ENCODE results near the gene MAP4K4. TPM values are rescaled to one million over a fixed set of nuclear protein-coding genes. Genes with fewer than 3 reads are reported as not detected.

The MAP4K4 gene
- total and polyA plus RNA-seq, 2 experiments from 2014 or later = 20.3 to 115 TPM

DNA sequence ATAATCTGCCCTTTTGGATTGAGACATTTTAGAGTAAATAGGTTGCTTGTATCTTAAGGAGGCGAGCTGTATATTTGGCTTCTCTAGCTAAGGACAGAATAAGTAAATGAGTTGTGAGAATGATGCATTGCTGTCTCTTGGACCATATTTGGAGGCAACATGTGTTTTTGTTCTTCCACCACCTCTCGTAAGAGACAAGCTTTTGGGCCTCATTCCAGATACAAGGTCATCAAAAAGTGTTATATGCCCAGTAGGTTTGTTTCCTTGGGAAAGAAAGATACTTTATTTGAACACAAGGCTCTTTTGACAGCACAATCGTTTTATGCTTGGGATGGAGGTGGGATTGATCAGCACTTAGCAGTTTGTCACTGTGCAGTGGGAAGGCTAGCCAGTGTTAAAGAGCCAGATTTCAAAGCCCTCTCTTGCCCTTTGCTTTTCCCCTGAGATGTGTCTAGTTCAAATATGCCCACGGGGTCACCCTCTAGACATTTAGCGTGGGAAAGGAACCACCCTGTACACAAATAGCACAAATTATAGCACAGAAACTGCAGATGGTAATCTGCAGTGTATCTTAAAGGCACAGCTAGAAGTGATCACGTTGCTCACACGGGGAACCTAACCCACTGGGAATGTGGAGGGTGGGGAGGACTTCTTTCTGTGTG is 131.3 kb downstream of the MAP4K4 start:
- in situ Hi-C loops (cut with MboI) = loop anchor here (25.0 kb wide), 1 partner anchor 317 kb away; no protein-coding TSS in a partner anchor
- DNase-seq = peak; percentile 68
- H4K20me1 ChIP-seq (ENCODE audit: insufficient read depth) = peaks cover 3% of the 10 kb centered on the region; the same call in 1 of the 2 replicates

DNA sequence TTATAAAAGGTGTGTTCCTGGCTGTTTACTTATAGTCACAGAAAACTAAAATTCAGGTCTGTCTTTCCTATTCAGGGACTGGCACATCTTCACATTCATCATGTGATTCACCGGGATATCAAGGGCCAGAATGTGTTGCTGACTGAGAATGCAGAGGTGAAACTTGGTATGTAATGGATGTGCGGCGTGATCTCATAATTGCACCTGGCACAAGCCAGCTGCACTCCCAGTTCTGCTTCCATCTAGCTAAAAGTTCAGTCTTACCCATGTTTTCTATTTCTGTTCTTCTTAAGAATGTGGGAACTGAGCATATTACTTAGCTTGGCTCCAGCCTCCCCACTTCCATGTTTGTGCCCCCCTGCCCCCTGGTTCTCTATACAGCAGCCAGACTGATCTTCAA is 131.9 kb downstream of the MAP4K4 start:
- peaks cover 3% of the 10 kb centered on the region; the same call in 1 of the 2 replicates for H4K20me1 ChIP-seq (ENCODE audit: insufficient read depth)
- in situ Hi-C loops (cut with MboI) = loop anchor here (25.0 kb wide), 1 partner anchor 317 kb away; no protein-coding TSS in a partner anchor
- H3K79me2 ChIP-seq (ENCODE audit: insufficient read depth) = peaks cover 96% of the 10 kb centered on the region
- peaks cover 32% of the 10 kb centered on the region for H3K36me3 ChIP-seq (ENCODE audit: low read depth)
- no peak overlapping the region for H3K4me3 ChIP-seq
- no peak overlapping the region; the same call in 1 of the 2 replicates for H3K9ac ChIP-seq
- no peaks in the 10 kb centered on the region for H3K9me2 ChIP-seq (ENCODE audit: insufficient read depth)
- TF ChIP-seq EZH2phosphoT487 (IDR thresholded peaks at IDR 0.05; ENCODE audit: insufficient read depth, low read depth) (no peak), EZH2 (IDR thresholded peaks at IDR 0.05; ENCODE audit: insufficient read depth, poor library complexity, severe bottlenecking) (no peak)
- H3K27ac ChIP-seq = peak overlapping the region; percentile 81
- DNase-seq = no peak
- WGBS, 2 experiments (ENCODE audit: low coverage in 1 of 2, low lambda C conversion rate in 2 of 2, missing lambda C conversion rate in 2 of 2) = 71 to 87% methylated on average over 3 of the region's 3 CpGs
- H3K4me1 ChIP-seq (ENCODE audit: insufficient read depth) = peaks cover 70% of the 10 kb centered on the region
- H3F3A ChIP-seq (ENCODE audit: insufficient read depth) = peaks cover 82% of the 10 kb centered on the region
- no peaks in the 10 kb centered on the region for H3K27me3 ChIP-seq (replicated peaks; ENCODE audit: insufficient read depth)
- H2AFZ ChIP-seq = no peak overlapping the region
- H3K4me2 ChIP-seq (ENCODE audit: unreplicated experiment) = no peak overlapping the region
- H3K9me3 ChIP-seq (ENCODE audit: low read depth) = no peaks in the 10 kb centered on the region

More for the DNA sequence above, 131.3 kb downstream of the MAP4K4 start:
- Histone ChIP-seq H3K27me3 (replicated peaks; ENCODE audit: insufficient read depth) (no peaks in the 10 kb centered on the region), H3K79me2 (ENCODE audit: insufficient read depth) (peaks cover 95% of the 10 kb centered on the region), H3K4me1 (ENCODE audit: insufficient read depth) (peaks cover 74% of the 10 kb centered on the region), H2AFZ (no peak overlapping the region), H3K4me2 (ENCODE audit: unreplicated experiment) (peak overlapping the region; percentile 5), H3K4me3 (no peak overlapping the region), H3K9ac (peak overlapping the region; percentile 31; the same call in 1 of the 2 replicates), H3K9me2 (ENCODE audit: insufficient read depth) (no peaks in the 10 kb centered on the region), H3K9me3 (ENCODE audit: low read depth) (no peaks in the 10 kb centered on the region), H3K27ac (peak overlapping the region; percentile 81), H3K36me3 (ENCODE audit: low read depth) (peaks cover 29% of the 10 kb centered on the region), H3F3A (ENCODE audit: insufficient read depth) (peaks cover 83% of the 10 kb centered on the region)
- 20 to 25% methylated on average over 7 of the region's 7 CpGs for WGBS, 2 experiments (ENCODE audit: low coverage in 1 of 2, low lambda C conversion rate in 2 of 2, missing lambda C conversion rate in 2 of 2)
- TF ChIP-seq EZH2phosphoT487 (IDR thresholded peaks at IDR 0.05; ENCODE audit: insufficient read depth, low read depth) (no peak), EZH2 (IDR thresholded peaks at IDR 0.05; ENCODE audit: insufficient read depth, poor library complexity, severe bottlenecking) (no peak)

DNA sequence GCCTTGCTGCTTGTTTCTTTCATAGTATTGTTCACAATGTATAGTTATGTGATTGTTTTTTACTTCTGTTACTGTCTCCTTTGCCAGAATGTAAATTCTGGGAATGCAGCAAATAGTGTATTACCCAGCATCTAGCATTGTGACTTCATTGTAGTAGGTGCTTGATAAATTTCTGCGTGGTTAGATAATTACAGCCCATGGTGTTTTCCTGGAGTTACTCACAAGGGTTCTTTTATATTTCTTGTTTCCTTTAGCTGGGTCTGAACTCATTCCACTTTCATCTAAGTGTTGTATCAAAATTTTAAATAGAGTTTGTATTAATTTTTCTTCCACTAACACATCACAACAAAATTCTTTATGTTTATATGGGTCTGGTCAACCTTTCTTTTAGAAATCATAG is 132.6 kb downstream of the MAP4K4 start:
- no peak overlapping the region for H3K4me2 ChIP-seq (ENCODE audit: unreplicated experiment)
- no peaks in the 10 kb centered on the region for H3K27me3 ChIP-seq (replicated peaks; ENCODE audit: insufficient read depth)
- H4K20me1 ChIP-seq (ENCODE audit: insufficient read depth) = peaks cover 3% of the 10 kb centered on the region; the same call in 1 of the 2 replicates
- peaks cover 39% of the 10 kb centered on the region for H3K36me3 ChIP-seq (ENCODE audit: low read depth)
- H3K4me3 ChIP-seq = no peak overlapping the region
- H3K9ac ChIP-seq = peak overlapping the region; percentile 23; the same call in 1 of the 2 replicates
- in situ Hi-C loops (cut with MboI) = loop anchor here (5.0 to 25.0 kb wide), 2 partner anchors 133 to 318 kb away; partner anchors contain the start of gene MAP4K4
- TF ChIP-seq EZH2 (IDR thresholded peaks at IDR 0.05; ENCODE audit: insufficient read depth, poor library complexity, severe bottlenecking) (no peak), EZH2phosphoT487 (IDR thresholded peaks at IDR 0.05; ENCODE audit: insufficient read depth, low read depth) (no peak)
- no peak overlapping the region for H2AFZ ChIP-seq
- peaks cover 62% of the 10 kb centered on the region for H3K4me1 ChIP-seq (ENCODE audit: insufficient read depth)
- peak overlapping the region; percentile 81 for H3K27ac ChIP-seq
- 94 to 100% methylated on average over 1 of the region's 1 CpG for WGBS, 2 experiments (ENCODE audit: low coverage in 1 of 2, low lambda C conversion rate in 2 of 2, missing lambda C conversion rate in 2 of 2)
- peaks cover 82% of the 10 kb centered on the region for H3F3A ChIP-seq (ENCODE audit: insufficient read depth)
- DNase-seq = no peak
- no peaks in the 10 kb centered on the region for H3K9me2 ChIP-seq (ENCODE audit: insufficient read depth)
- no peaks in the 10 kb centered on the region for H3K9me3 ChIP-seq (ENCODE audit: low read depth)
- peaks cover 96% of the 10 kb centered on the region for H3K79me2 ChIP-seq (ENCODE audit: insufficient read depth)

DNA sequence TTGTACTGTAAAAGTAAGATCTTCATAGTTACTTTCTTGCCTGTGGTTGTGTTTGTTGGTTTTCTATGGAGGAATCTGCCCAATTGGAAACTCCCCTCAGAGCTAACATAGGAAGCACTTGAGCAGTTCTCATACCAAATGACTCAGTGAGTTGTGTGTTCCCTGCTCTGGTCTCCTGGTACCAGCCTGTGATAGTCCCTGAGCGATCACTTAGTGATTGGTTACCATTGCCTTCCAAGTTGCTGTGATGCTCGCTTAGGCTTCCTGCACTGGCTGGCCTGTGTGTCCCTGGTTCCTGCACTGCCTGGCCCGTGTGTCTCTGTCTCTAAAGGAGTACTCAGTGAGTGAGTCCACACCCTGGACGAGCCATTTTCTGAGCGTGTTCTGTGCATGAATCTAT is 133.0 kb downstream of the MAP4K4 start:
- H3K9me3 ChIP-seq (ENCODE audit: low read depth) = no peaks in the 10 kb centered on the region
- H3K27me3 ChIP-seq (replicated peaks; ENCODE audit: insufficient read depth) = no peaks in the 10 kb centered on the region
- H3K4me1 ChIP-seq (ENCODE audit: insufficient read depth) = peaks cover 58% of the 10 kb centered on the region
- peak overlapping the region; percentile 23 for H3K9ac ChIP-seq
- H3K9me2 ChIP-seq (ENCODE audit: insufficient read depth) = no peaks in the 10 kb centered on the region
- H3F3A ChIP-seq (ENCODE audit: insufficient read depth) = peaks cover 83% of the 10 kb centered on the region
- H3K27ac ChIP-seq = peak overlapping the region; percentile 81
- DNase-seq = peak; percentile 79
- H3K36me3 ChIP-seq (ENCODE audit: low read depth) = peaks cover 39% of the 10 kb centered on the region
- H3K4me3 ChIP-seq = no peak overlapping the region
- peaks cover 96% of the 10 kb centered on the region for H3K79me2 ChIP-seq (ENCODE audit: insufficient read depth)
- H2AFZ ChIP-seq = no peak overlapping the region
- in situ Hi-C loops (cut with MboI) = loop anchor here (5.0 to 25.0 kb wide), 2 partner anchors 133 to 318 kb away; partner anchors contain the start of gene MAP4K4
- no peak overlapping the region for H3K4me2 ChIP-seq (ENCODE audit: unreplicated experiment)
- TF ChIP-seq EZH2 (IDR thresholded peaks at IDR 0.05; ENCODE audit: insufficient read depth, poor library complexity, severe bottlenecking) (no peak), EZH2phosphoT487 (IDR thresholded peaks at IDR 0.05; ENCODE audit: insufficient read depth, low read depth) (no peak)
- 72 to 76% methylated on average over 5 of the region's 5 CpGs for WGBS, 2 experiments (ENCODE audit: low coverage in 1 of 2, low lambda C conversion rate in 2 of 2, missing lambda C conversion rate in 2 of 2)
- peaks cover 3% of the 10 kb centered on the region; the same call in 1 of the 2 replicates for H4K20me1 ChIP-seq (ENCODE audit: insufficient read depth)

All from GM23248 (cell line).